Right kidney (tissue), 1 donor: ENCODE results near the gene CD40LG.
A peak's percentile ranks its signal among the peaks of the same experiment; 100 is the strongest.

ENCODE experiments used
- DNase-seq: peaks from one replicate; pipeline ENCODE4 v3.0.0-alpha.2; 2016

CD40LG gene

DNA sequence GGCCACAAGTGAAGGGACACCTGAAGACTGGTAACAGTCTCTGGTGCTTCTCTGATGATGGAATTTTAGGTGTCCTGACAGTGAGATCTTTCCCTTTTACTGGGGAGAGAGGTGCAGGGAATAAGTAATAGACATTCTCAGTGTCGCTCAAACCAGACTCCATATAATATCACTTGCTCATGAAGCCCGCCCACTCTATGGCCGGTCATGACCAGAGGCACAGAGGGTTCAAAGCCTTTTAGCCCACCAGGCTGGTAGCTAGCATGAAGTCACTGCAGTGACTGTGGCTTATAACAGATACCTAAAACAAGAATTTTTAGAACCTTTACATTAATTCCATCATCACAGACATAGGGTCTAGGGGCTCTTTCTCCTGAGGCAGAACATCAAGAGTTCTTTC lies 2.9 kb downstream of the CD40LG start:
- DNase-seq: no peak

DNA sequence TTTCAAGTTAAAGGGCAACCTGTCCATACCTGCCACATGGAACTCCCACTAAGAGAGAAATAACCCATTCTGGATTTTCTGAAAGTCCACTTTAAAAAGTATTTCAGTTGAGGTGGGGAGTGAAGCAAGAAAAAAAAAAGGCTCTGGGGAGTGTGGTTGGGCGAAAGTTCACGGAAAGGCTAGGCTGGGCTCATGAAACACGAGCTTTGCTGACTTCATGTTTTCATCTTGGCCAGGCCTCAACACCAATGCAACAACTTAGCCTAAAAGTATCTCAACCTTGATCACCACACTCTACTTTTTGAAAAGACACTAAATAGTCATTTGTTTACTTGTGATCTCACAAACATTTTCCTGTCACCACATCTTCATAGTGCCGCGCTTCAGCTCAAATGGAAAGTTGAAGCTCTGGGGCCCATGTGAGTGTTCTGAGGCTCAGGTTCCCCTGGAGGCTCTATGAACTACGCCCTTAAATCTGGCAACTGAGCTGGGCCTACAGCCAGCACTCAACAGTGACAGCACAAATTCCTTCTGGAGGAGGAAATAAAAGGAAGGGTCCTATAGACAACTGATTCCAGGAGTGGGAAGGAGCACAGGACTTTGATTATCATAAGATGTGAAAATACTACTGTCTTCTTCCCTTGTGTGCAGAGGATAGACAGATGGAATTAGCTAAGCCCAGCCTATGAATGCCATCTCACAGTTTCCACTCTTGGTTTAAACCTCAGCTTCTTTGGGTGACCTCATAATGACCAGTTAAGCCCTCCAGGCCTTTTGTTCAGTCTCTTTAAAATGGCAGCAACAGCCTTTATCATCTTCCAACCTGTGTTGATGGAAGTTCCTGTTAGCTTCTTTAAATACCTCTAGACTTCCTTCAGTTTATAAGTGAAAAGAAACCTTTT lies 5.1 kb downstream of the CD40LG start:
- DNase-seq: no peak

DNA sequence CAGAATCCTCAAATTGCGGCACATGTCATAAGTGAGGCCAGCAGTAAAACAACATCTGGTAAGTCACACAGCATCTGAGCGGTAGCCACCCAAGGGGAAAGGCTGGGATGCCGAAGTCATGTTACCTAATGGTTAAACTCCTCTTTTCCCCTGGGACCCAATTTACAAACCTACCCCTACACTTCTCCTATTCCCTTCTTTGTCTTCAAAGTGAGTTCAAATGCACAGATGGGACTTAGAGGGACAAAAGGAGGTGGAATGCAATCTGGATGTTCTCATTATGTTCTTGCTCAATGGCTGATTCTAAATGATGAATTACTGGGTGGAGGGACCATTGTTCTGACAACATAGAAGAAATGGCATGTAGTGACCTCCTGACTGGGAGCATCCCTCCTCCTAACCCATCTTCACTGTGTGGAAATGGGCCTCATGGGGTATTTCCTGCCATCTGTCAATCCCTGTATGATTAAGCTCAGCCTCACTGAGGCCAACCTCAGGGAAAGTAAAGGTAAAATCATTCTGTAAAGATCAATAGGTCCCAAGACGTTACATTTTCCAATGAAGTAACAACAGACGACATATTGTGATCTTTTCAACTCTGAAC lies 8.5 kb downstream of the CD40LG start:
- no peak for DNase-seq

DNA sequence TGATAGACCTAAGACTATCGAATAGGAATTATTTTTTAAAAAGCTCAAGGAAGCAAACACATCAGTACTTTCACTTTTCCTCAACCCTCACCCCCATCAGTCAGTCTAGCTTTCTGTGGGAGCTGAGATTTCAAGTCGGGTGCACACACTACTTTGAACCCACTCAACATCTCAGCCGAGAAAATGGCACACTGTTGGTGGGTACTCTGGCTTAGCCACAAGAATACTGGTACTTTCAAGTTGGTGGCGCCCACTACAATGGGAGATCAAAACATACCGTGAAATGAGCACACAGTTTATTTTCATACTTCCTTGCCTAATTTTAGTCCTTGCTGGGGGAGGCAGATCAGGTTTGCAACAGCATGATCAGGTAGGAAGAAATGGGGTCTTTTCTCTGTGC lies 10.2 kb downstream of the CD40LG start:
- DNase-seq: no peak

DNA sequence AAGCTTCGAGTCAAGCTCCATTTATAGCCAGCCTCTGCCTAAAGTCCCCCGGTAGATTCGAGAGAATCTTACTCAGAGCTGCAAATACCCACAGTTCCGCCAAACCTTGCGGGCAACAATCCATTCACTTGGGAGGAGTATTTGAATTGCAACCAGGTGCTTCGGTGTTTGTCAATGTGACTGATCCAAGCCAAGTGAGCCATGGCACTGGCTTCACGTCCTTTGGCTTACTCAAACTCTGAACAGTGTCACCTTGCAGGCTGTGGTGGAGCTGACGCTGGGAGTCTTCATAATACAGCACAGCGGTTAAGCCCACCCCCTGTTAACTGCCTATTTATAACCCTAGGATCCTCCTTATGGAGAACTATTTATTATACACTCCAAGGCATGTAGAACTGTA lies 11.2 kb downstream of the CD40LG start:
- no peak for DNase-seq

DNA sequence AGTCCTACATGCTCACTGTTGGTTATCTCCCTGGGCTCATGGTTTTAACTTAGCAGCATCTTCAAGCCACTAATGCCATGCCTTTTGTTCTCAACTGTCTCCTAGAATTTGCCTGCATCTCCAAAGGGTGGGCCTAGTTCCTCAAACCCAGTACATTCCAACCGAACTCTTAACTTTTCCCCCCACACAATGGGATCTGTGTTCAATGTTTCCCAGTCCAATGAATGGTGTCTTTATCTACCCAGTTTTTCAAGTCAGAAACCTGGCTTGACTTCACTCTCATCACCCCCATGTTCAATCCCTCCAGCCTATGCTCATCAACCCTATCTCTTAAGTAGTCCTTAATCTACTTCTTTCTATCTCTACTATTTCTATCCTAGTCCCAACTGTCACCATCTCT lies 12.9 kb downstream of the CD40LG start:
- DNase-seq: no peak

DNA sequence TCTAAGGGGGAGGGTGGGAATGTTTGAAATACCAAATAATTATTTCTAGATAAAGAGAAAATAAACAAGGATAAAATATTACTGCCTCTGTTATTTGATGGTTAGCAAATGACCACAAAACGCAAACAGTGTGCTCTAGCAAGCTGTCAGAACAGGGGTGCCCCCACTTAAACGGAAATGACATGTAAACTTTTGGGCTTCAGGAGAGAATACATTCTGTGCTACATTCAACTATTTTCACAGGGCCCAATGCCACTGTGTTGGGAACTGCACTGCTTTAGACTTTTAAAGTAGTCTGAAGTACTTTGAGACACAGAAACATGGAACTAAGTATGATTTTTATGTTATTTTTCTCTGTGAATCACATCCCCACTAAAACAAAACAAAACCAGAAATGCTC lies 14.1 kb downstream of the CD40LG start:
- DNase-seq: no peak

DNA sequence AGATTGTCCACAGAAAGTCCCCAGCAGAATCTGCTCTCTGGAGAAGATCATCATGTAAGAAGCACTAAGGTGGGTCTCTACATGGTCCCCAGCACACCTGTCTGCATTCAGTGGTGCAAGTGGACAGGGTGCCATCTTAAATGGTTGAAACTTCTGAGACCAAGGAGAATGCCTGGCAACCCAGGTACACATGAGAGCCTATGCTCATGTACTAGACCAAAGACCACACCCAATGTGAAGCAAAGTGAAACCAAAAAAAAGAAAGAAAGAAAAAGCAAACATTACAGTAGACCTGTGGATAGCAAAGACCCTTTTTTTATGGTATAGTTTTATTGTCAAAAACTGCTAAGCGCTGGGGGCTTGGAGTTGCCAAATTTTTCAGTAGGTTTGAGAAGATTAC lies 15.0 kb downstream of the CD40LG start:
- DNase-seq: no peak

DNA sequence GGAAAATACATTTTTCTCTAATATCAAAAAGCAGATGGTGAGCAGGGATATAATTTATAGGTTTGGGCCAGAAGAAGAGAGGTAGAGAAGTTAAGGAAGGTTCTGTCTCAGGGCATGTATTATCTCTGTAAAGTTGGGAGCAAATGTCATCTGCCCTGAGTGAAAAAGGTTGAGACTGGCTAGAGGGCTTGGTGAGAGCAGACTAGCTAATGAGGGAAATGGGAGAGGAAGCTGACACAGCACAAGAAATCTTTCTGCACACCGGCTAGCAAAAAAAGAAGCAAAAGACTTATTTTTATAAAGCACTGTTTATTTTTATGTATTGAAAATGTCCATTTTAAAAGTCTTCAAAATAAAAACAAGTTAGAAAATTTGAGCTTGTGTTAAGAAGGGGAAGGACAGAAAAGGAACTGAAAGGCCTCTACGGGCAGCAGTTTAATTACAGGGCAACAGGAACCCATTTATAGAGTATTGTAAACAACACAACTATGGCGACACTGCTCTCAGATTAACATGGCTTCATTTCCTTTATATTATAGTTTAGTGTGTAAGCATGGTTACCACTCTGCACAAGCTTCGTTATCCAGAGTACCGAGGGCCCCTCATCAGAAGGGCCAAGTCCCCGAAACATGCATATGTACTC lies 17.4 kb downstream of the CD40LG start:
- DNase-seq: no peak

DNA sequence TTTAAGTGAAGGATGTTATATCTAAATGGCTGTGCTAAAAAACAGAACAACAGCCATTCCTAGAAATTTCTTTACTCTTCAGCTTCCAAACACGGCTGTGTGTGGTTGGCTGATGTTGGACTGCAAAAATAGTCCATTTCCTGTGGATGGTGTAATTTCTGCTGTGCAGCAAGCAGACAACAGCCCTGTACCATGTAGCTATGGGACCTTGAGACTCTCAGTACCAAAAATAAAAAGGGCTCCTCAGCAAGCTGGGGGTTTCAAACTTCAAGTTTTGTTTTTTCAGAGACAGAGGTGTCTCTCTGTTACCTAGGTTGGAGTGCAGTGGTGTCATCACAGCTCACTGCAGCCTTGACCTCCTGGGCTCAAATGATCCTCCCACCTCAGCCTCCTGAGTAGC lies 18.1 kb downstream of the CD40LG start:
- DNase-seq: no peak

DNA sequence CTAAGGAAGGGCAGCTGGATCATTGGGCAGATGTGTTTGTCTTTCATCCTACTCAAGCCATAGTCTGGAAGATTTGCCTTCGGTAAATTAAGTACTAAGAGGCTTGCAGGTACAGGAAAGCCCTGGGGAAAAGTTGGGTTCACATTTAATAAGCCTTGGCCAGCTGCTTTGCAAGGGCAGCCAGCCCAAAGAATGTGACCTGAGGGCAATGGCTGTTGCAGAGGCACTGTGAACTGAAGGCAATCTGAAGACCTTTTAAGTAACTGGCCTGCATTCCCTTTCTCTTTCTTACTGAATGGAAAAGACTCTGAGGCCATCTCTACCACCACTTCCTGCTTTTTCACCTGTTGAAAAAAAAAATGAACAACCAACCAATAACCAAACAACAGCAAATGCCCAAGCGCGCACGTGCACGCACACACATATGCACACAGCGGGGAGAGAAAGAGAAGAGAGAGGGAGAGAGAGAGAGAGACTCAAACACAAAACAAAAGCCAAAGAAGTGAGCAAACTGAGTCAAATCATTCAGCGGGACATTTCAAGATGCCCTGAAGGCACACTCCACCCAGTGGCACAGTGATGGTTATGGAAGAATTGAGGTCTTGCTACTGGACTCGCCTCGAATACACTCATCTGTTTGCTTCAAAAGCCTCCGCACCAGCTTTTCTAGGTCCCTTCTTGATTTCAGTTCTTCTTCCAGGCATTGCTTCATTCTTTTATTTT lies 19.6 kb downstream of the CD40LG start:
- DNase-seq: no peak

DNA sequence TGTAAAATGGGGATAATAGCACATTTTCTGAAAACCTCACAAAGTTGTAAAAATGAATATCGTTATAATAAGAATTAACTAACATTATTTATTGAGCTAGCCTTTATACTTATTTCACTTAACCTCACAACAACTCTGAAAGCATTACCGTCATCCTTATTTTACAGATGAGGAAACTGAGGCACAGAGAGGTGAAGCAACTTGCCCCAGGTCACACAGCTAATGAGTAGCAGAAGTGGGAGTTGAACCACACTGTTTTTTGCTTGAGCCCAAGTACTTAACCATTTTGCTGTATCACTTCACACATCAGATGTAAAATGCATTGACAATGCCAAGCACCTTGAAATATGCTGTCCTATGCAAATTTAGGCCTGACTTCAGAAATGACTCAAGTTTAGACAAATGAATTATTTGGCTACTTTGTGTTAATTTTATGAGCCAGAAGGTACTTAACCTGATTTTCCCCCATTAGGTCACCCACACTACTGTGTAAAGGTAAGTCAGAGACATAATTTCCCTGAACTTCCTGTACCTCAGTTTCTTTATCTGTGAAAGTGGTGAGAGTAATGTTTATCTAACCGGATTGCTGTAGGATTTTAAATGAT lies 23.1 kb downstream of the CD40LG start:
- DNase-seq: no peak

DNA sequence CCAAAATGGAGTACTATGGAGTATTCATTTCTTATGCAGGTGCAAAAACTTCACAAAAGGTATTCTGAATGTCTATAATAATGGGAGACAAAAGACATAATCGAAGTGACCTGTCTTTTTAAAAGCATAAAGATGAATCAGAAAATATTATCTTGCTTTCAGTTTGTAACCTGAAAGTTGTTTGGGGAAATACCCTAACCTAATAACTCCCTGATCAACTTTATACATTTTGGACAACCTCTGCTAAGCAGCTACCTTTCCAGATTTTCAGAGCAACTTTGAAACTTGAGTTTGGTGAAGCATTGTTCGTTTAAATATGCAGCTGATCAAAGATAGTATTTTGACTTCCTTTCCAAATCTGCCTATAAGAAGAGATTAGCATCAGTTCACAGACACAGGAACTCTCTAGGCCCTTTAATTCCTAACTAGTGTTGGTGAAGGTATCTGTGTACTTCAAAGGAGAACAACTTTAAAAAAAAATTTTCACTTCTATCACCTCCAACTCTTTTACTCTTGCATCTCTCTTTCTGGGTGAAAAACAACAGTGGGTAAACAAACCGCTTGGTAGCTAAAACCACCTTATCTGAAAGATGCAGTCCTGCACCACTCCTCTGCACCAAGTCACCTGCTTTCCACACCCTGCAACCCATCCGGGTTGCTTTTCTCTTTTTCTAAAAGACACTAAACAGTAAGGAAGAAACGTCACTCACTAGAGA lies 26.5 kb downstream of the CD40LG start:
- DNase-seq: no peak

DNA sequence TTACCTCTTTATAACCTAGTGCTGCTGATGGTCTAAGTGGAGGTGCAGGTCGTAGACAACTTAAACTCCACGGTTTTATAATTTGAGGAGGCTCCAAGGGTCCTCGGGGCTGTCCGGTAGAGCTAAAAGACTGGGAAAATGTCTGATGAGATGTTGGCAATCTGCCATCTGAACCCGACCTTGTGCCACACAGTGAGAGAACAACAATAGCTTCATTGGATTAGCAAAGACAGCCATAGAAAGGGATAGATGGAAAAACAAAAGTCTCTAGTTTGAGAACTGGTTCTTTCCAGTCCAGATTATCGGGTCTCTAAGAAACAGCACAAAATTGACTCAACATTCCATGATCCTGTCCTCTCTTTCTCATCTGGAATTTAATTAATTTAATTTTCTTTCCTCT lies 31.6 kb downstream of the CD40LG start:
- no peak for DNase-seq

DNA sequence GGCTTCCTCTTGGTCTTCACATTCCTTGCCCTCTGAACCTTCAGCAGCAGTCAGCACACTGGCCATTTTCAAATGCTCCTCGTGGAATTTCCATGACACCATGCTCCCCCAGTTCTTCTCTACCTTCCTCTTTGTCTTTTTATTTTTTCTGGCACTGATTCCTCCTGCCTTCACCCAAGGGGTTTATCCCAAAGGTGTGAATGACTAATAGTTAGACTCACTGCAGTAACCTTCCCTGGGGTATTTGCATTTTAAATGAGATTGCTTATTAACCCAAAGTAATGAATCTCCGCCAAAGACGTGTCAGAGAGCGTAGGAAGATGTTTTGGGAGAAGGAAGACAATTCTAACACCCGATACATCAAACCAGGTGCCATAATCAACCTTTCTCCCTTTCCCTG lies 36.2 kb downstream of the CD40LG start:
- DNase-seq: no peak

DNA sequence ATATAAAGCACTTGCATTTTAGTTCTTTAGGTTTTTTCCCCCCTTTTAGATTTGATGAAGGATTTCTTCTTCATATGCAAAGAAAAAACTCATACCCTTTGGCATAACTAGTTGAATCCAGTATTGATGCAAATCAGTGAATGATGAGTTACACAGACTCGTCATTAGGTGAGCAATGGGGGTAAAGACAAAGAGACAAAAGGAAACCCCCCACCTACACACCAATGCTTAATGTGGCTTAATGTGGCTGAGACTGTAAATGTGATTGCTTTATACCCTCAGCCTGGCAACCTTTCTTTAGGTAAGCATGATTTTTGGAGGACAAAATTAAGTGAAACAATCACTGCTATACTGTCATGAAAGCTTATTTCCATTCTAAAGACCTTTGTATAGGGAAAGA lies 39.5 kb downstream of the CD40LG start:
- DNase-seq: no peak

DNA sequence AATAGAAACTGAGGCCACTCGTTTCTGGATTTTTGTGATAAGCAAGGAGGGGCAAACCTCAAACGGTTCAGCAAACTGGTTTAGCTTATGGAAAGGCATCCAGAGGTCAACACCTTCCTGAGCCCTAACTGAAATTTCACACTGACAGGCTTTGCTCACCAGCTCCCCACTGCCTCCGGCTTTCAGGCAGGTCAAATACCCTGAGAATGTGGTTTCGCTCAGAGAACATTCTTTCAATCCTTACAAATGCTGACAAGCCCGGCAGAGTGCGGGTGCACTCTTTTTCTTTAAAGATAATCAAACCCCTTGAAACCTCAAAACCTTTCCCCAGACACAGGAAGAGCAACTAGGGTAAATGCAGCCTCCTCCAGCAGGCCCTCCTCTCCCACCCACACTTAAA lies 41.5 kb downstream of the CD40LG start:
- DNase-seq: no peak

DNA sequence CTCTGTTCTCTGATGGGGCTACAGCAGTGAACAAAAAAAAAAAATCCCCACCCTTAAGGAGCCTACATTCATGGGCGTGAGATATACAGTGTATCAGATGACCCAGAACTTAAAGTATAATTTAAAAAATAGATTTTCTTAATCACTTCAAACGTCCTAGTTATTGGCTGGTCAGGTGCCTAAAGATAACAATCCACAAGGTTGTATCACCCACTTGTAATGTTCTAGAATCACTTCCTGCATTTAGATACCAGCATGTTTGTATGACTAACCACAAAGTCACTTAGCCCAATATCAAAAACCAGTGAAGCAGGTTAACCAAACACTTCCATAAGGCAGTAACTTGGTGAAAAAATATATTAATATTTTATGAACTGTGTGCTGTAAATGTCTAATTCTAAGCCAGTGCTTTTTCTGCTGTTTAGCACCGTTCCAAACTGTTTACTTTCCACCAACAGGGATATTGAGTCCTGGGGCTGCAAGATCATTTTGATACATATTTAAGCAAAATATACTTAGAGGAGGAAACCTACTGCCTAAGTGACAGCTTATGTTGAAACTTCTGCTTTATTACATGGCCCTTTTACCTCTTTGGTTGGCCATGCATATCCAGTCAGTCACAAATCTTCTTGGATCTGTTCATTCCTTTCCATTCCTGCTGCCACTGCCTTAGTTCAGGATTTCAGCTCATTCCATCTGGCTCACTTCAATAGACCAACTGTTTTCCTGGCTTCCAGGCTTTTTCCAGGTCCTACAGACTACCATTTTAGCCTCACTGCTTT lies 43.3 kb downstream of the CD40LG start:
- no peak for DNase-seq

DNA sequence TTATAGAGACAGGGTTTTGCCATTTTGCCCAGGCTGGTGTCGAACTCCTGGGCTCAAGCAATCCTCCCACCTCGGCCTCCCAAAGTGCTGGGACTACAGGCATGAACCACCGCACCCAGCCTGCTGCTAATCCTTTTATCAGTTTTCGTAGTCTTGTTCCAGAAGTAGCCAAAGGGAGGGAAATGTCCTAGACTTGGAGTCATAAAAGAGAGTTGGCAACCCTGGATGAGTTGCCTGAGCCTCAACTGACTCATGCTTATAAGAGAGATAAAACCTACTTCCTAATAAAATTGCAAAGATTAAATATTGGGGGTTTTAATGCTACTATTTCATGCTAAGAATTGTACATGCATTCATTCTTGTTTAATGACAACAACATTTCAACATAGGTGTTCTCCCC lies 44.3 kb downstream of the CD40LG start:
- no peak for DNase-seq

DNA sequence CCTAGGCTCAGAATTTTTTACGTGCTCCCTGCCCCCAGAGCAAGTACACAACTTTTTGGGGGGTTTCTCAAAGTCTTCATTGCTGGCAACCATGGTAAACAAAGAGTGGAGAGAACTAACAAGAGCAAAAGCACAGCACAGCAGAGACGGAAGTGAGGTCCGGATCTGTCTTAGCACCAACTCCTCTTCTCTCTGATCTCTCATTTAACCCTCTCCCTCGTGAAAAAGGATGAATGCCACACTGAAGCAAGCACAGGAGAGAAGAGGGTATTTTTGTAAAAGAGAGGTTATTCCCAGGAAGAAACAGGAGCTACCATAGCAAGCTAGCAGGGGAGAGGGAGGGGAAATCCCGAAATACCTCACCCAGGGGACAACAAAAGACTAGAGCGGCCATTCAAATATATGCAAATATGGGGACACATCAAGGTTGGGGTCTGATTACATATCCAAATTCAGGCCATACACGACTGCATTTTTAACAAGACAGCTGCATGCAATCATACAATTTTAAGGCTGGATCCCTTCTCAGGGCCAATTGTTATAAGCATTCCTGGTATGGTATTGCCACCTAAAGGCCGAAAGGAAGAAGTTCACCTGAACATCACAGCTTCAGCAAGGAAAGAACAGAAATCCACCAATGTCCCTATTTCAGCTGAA lies 46.6 kb downstream of the CD40LG start:
- peak; percentile 17 for DNase-seq

DNA sequence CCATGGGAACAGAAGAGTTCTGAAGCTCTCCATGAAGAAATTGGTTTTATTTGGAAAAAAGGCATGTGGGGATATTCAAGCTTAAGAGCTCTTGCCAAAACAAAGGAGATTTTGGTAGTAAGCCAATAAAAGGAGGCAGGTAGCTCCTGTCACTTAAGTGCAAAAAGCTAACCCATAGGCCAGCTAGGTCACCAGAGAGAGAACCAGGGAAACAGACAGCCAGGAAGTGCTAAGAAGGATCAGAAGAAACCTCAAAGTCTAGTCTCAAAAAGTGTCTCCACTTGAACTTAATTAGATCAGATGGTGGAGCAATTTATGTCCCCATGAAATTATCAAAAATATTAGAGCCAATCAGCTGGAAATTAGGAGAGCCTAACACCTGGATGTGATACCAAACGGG lies 49.2 kb downstream of the CD40LG start:
- no peak for DNase-seq
